Middle frontal gyrus (tissue), 1 donor: ENCODE measurements around the gene SAFB2.

Source experiments
- DNase-seq: peaks from one replicate; pipeline ENCODE4 v3.0.0-alpha.2; 2015; ENCODE audit warnings: low spot score; ENCODE audit errors: extremely low spot score

SAFB2 gene

GRCh38 chr19:5607318-5608275 is 15.0 kb downstream of the SAFB2 start:
- no peak for DNase-seq

- no peak for DNase-seq
Measured at GRCh38 chr19:5605362-5605761, 17.2 kb downstream of the SAFB2 start.

- DNase-seq = no peak
Measured at GRCh38 chr19:5603626-5604025, 18.9 kb downstream of the SAFB2 start.

GRCh38 chr19:5600797-5601196 is 21.8 kb downstream of the SAFB2 start:
- no peak for DNase-seq

- no peak for DNase-seq
Measured at GRCh38 chr19:5595745-5596144, 26.8 kb downstream of the SAFB2 start.

GRCh38 chr19:5595129-5595528 is 27.4 kb downstream of the SAFB2 start:
- DNase-seq = no peak

- DNase-seq = no peak
Measured at GRCh38 chr19:5594521-5594950, 28.0 kb downstream of the SAFB2 start.

GRCh38 chr19:5593343-5594255 is 29.0 kb downstream of the SAFB2 start:
- no peak for DNase-seq

GRCh38 chr19:5592531-5593342 is 29.8 kb downstream of the SAFB2 start:
- no peak for DNase-seq

- DNase-seq = no peak
Measured at GRCh38 chr19:5591476-5591875, 31.1 kb downstream of the SAFB2 start.

- no peak for DNase-seq
Measured at GRCh38 chr19:5590865-5591154, 31.8 kb downstream of the SAFB2 start.

- no peak for DNase-seq
Measured at GRCh38 chr19:5590151-5590864, 32.3 kb downstream of the SAFB2 start.

- DNase-seq = no peak
Measured at GRCh38 chr19:5588906-5589676, 33.5 kb downstream of the SAFB2 start.

GRCh38 chr19:5588441-5588840 is 34.1 kb downstream of the SAFB2 start:
- DNase-seq = no peak

- DNase-seq = no peak
Measured at GRCh38 chr19:5587661-5588060, 34.9 kb downstream of the SAFB2 start.

- DNase-seq = no peak
Measured at GRCh38 chr19:5587071-5587455, 35.5 kb downstream of the SAFB2 start.

- DNase-seq = no peak
Measured at GRCh38 chr19:5586300-5587070, 36.1 kb downstream of the SAFB2 start.

- no peak for DNase-seq
Measured at GRCh38 chr19:5585461-5586299, 36.9 kb downstream of the SAFB2 start.
